ENCODE data around the gene MGAT4C.

MGAT4C gene

DNA sequence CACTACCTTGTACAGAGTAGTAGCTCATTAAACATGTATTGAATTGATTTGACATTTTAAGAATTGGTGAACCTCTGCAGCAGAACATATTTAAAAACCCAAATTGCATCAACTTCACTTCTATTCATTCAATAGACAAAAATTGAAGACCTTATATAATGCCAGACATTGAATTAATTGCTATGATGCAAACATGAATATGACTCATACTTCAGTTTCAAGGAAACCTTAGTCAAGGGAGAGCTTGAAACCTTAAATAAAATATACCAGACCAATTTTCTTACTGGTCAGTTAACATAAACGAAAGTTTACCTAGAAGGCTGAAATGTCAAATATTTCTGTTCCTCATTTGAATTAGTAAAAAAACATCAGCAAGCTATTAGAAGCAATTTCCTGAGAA lies 5.0 kb upstream of the MGAT4C start:
- DNase-seq (ENCODE audit: low read depth): no peak
- H3K4me3 ChIP-seq (ENCODE audit: low read depth, low read length): no peak overlapping the region

DNA sequence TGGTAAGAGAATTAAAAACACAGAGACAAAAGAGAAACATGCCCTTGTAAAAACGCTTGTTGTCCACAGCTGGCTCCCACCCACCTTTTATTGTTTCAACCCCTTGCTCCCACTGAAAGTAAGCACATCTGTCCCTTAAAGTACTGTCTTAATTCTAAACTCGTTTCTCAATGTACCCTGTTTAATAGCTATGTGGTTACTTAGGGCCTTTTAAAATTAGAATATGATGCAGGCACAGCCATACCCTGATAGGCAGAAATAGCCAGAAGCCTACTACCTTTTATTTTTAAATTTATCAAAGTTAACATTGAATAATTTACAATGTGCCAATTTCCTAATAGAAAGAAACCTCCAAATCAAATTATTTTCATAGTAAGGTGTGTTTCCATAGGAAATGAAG lies 4.0 kb upstream of the MGAT4C start:
- no peak for TF ChIP-seq MAX (IDR thresholded peaks at IDR 0.05; ENCODE audit: low read depth, low read length)
- no peak for TF ChIP-seq CTCF (IDR thresholded peaks at IDR 0.05; ENCODE audit: low read depth, low read length)
- no peak for TF ChIP-seq POLR2A (IDR thresholded peaks at IDR 0.05; ENCODE audit: extremely low read depth, insufficient read length)
- TF ChIP-seq MYC (IDR thresholded peaks at IDR 0.05; ENCODE audit: low read depth, low read length): no peak
- H3K4me3 ChIP-seq (ENCODE audit: low read depth, low read length): no peak overlapping the region
- DNase-seq (ENCODE audit: low read depth): no peak

More for the DNA sequence above, 5.0 kb upstream of the MGAT4C start:
- TF ChIP-seq MAX (IDR thresholded peaks at IDR 0.05; ENCODE audit: low read depth, low read length): no peak
- TF ChIP-seq POLR2A (IDR thresholded peaks at IDR 0.05; ENCODE audit: extremely low read depth, insufficient read length): no peak
- TF ChIP-seq MYC (IDR thresholded peaks at IDR 0.05; ENCODE audit: low read depth, low read length): no peak
- TF ChIP-seq CTCF (IDR thresholded peaks at IDR 0.05; ENCODE audit: low read depth, low read length): no peak

GRCh38 chr12:86257134-86257533 lies 943 bp upstream of the MGAT4C start:
- TF ChIP-seq MYC (IDR thresholded peaks at IDR 0.05; ENCODE audit: low read depth, low read length): no peak
- TF ChIP-seq CTCF (IDR thresholded peaks at IDR 0.05; ENCODE audit: low read depth, low read length): no peak
- TF ChIP-seq POLR2A (IDR thresholded peaks at IDR 0.05; ENCODE audit: extremely low read depth, insufficient read length): no peak
- TF ChIP-seq MAX (IDR thresholded peaks at IDR 0.05; ENCODE audit: low read depth, low read length): no peak
- H3K4me3 ChIP-seq (ENCODE audit: low read depth, low read length): no peak overlapping the region
- no peak for DNase-seq (ENCODE audit: low read depth)

DNA sequence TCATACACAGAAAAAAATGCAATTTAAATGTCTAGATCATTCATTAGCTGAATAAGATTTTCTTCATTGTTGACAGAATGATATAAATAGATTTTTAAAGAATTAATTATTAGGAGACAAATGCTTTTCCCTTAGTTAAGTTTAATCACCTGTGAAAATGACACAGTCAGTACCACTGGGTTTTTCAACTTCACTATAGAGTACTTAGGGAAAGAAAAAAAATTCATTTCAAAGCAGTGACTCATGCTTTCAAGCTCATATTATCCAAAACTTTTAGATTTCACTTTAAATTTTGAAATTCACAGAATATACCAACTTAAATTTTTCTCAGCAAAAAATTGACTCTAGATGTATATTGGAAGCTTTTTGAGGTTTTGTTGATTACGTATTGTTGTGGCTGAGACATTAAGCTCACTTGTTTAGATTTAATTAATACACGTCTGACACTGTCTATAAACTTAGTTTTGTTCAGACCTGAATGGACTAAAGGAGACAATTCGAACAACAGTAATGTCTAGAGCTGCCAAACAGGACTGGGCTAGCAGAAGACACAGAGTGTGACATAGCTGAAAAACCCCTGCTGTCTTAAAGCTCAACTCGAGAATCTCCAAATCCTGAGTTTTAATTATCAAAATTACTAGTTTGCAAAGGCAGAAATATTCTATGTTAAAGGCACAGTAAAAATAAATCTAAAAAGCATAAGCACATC lies 1.6 kb downstream of the MGAT4C start:
- no peak overlapping the region for H3K4me3 ChIP-seq (ENCODE audit: low read depth, low read length)
- DNase-seq (ENCODE audit: low read depth): no peak
- TF ChIP-seq MYC (IDR thresholded peaks at IDR 0.05; ENCODE audit: low read depth, low read length): no peak
- TF ChIP-seq MAX (IDR thresholded peaks at IDR 0.05; ENCODE audit: low read depth, low read length): no peak
- TF ChIP-seq POLR2A (IDR thresholded peaks at IDR 0.05; ENCODE audit: extremely low read depth, insufficient read length): no peak
- TF ChIP-seq CTCF (IDR thresholded peaks at IDR 0.05; ENCODE audit: low read depth, low read length): no peak

- DNase-seq (ENCODE audit: low read depth): no peak
- no peak overlapping the region for H3K4me3 ChIP-seq (ENCODE audit: low read depth, low read length)
- TF ChIP-seq MAX (IDR thresholded peaks at IDR 0.05; ENCODE audit: low read depth, low read length) (no peak), MYC (IDR thresholded peaks at IDR 0.05; ENCODE audit: low read depth, low read length) (no peak), POLR2A (IDR thresholded peaks at IDR 0.05; ENCODE audit: extremely low read depth, insufficient read length) (no peak), CTCF (IDR thresholded peaks at IDR 0.05; ENCODE audit: low read depth, low read length) (no peak)
Measured at GRCh38 chr12:86249851-86250250, 6.3 kb downstream of the MGAT4C start.
